ENCODE data around the gene OTUD3. TPM values are rescaled to one million over a fixed set of nuclear protein-coding genes. Genes with fewer than 3 reads are reported as not detected.
"Not testable (repeated sequence)": the region's sequence is repeated elsewhere in the genome, so short reads cannot be mapped to it uniquely, and the experiment has no call there.

OTUD3 gene
- polyA plus RNA-seq, 1 donor = 6.5 TPM

DNA sequence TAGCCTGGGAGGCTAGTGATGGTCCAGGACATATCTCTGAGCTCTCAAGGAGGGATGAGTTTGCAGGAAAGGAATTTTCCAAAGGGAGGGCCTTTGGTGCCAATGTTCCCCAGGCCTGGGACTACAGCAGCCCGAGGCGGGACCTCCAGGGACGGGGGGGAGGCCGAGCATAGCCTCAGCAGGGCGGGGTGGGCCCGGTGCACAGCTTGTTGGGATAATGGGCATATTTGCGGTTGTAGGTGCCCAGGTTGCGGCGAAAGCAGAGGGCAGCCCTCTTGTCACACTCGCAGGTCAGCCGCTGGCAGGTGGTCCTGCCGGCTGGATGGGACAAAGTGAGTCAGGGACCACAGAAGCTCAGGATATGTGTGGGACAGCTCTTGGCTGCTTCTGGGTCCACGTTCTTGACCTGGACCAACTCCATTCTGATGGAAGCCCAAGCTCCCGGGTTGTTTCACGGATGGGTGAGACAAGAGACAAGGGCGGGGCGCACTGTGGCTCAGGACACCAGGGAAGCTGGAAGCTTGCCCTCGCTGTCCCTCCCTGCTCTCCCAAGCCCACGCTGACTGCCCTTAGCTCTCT lies 38.0 kb downstream of the OTUD3 start:
- DNase-seq = no peak

DNA sequence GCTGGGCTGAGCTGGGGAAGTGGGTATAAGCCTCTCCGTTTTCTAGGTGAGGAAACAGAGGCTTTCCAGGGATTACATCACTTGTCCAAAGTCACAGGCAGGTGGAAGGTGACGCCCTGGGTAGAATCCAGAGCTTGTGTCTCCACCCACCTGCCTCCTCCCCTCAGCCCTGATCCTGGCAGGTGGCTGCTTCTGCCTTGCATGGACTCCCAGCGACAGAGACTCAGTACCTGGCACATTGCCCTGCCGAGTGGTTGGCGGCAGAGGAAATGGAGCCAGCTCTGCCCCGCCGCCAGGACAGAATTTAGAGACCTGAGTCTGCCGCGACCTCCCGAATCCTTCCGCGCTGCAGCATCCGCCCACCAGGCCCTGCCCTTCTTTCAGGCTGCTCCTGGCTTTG lies 39.1 kb downstream of the OTUD3 start:
- DNase-seq = no peak

DNA sequence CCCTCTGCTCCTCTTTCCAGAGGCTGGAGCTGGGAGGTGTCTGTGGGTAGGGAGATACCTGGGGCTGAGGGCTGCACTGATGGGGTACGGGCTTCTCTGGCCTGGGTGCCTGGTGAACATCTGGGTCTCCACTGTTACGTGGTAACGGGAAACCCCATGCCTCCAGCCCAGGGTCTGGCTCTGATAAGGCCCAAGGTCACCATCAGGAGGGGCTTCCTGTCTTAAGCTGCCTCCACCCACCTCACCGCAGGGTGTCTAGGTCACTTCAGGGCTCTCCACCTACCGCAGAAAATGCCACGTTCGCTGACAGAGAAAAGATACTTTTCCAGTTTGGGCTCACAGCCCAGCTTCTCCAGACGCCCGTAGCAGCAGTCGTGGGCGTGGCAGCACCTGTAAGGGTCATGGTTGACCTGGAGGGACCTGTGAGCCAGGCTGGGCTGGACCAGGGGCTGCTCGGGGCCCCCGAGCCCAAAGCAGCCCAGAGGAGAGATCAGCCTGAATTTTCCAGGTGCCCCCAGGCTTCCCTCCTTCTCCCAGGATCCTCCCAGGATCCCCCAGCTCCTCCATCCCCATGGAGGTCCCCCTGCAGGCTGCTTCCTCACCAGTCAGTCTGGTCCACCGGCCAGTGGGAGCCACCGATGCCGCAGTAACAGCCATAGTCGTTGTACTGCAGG lies 40.0 kb downstream of the OTUD3 start:
- DNase-seq = no peak

DNA sequence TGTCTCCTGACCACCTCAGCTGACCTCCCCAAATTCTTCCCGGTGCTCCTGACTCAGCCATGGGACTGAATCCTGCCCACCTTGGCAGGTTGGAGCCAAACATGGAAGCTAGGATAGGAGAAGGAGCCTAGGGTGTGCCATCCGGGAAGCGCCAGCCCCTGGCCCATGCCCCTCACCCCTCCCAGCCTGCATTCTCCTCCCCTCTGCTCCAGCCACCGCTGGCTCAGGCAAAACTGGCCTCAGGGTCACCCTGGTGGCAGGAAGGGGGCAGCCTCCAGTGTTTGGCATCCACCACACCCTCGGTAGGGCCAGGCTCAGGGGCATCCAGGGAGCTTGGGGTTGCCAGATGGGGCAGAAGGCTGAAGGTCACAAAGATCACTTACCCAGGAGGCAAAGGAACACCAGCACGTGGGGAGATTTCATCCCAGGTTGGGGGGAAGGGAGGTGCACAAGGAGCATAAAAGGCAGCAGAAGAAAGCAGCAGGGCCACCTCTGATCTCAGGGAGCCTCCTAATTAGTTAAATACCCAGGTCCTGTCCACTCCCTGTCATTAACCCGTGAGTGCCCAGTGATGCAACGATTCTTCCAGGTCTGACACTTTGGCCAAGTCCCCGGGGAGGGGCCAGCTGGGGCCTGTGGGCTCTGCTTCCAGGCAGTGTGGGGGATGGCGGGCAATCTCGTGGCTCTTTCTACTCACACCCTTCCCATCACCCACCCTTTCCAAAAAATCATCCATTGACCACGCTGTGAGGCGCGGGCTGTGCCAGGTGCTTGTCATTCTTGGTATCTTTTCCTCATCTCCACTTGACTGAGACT lies 41.1 kb downstream of the OTUD3 start, which contains the start of gene PLA2G2E:
Gene PLA2G2E (minus strand): TSS at position 481 of the 816 bp plus-strand sequence. CDS start 58 bp downstream, at position 423.
- DNase-seq = no peak

DNA sequence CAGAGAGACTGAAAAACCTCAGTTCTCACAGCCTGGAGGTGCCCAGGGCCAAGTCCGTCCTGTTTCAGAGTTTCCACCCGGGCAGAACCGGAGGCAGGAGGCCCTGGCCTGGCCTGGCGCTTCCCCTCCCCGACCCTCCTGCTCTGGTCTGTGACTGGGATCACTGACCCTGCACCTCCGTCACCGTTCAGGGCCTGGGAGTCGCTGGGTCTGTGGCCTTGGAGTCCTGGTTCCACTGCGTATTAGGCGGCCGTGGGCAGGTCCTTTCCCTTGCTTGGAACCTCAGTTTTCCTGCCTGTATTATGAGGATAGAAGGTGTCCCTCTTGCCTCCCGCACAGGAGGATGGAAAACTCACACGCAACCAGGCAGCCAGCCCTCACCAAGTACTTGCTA lies 41.8 kb downstream of the OTUD3 start:
- DNase-seq = no peak

DNA sequence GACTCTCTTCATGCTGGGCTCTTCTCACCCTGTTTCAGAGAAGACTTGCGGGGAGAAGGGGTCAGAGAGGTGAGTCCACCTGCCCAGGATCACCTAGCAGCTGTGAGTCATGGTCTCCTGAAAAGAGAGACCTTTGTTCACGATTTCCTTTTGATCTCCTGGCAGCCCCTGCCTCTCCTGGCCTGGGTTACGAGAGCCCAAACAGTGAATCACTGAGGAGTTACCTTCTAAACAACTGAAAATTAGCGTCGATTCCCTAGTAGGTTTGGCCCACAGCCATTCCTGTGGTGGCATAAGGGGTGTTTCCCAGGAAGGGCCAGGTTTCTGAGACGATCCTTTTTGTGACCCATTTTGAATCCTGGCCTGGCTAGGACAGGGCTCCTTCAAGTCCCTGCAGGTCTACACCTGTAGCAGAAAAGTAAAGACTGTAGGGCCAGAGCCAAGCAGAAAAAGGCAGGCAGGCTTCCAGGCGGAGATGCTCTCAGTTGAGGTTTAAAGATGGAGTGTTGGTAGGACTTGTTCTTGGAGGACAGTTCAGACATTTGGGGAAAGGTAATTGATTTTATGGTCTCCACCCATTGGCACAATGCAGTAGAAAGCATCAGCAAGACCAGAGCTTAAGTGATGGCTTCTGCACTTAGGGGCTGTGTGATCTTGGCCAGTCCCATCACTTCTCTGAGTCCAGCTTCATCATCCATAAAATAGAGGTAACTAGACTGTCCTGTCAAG lies 43.3 kb downstream of the OTUD3 start:
- no peak for DNase-seq

DNA sequence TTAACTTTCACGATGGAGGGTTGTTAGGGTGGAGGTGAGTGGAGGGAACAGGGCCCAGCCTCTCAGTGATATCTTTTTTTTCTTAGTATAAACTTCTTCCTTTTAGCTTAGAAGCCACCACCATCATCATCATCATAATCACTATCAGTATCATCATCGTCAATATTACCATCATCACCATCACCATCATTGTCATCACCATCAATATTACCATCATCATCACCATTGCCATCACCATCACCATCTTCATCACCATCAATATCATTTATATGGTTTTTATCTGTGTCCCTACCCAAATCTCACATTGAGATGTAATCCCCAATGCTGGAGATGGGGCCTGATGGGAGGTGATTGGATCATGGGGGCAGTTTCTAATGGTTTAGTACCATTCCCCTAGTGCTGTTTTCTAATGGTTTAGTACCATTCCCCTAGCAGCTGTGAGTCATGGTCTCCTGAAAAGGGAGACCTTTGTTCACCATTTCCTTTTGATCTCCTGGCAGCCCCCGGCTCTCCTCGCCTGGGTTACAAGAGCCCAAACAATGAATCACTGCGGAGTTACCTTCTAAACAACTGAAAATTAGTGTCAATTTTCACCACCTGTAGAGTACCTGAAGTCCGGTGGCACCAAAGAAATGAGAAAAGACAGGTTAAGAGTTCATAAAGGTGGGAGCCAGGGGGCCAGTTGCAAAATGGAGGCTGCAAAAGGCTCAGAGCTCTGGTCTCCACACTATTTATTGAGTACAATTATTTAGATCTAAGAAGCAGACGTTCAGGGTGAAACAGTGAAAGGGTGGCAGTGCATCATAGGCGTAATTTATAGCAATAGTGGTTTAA lies 44.3 kb downstream of the OTUD3 start:
- DNase-seq = no peak

DNA sequence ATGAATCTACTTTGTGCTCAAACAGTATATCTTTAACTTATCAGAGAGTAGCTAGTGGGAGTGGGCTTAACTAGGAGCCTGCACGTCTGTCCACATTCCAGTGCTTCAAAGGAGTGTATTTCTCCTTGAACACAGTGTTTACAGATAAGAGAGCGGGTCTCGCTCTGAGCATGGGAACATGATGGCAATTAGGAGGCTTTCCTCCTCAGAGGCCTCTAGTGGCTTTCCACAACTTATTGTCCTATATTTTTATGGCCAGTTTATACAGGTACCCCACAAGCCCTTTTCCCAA lies 44.9 kb downstream of the OTUD3 start:
- not testable (repeated sequence) for DNase-seq

DNA sequence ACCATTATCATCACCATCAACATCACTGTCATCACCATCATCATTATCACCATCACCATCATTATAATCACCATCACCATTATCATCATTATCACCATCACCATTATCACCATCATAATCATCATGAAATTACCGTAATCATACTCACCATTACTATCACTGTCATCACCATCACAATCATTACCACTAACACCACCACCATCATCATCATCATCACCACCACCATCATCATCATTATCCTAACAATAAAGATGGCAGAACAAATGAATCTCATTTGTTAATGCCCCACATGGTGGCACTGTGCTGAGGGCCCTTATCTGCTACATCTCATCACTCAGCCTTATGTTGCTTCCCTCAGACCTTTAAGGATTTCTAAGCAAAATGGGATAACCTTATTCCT lies 50.7 kb downstream of the OTUD3 start:
- no peak for DNase-seq

DNA sequence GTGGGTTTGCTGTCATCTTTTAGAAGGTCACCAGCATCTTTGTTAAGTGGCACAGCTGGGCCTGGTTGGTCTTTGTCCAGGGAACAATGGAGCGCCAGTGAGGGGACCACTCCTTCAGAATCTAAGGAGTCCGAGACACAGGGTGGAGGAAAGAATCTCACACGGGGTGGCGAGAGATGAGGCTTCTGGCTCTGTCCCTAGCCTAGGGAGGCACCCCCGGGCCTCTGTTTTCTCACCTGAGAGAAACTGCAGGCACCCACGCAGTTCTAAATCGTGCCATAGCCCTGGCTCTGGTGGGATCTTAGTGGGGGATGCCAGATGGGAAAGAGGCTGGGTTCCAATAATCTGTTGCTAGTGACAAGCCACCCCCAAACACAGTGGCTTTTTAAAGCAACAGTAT lies 52.1 kb downstream of the OTUD3 start:
- no peak for DNase-seq

DNA sequence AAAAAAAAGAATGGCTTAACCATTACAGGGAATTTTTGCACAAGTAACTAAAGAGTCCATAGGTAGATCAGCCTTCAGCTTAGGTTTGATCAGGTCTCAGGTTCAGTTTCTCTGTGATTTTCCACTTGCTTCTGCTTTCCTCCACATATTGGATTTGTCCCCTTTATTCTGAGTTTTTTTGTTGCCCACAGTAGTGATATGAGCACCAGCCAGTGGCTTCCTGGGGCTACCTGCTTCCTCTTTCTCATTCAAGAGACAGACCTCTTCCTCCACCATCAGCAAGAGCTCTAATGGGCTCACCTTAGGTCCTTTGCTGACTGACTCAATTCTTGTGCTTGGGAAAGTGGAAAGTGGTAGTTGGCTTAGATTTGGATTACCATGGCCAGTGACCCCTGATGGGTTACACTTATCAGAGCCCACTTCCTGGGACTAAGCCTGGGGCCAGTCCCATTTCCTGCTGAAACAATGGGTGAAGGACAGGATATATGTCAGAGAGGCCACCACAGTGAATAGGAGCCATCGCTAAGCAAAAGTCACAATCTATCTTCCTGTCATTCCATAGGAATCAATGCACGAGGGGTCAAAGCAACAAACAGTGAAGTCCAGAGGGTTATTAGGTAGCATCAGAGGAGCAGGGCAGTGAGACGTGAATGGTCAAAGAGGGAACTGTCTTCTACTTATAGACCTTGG lies 54.0 kb downstream of the OTUD3 start:
- no peak for DNase-seq

DNA sequence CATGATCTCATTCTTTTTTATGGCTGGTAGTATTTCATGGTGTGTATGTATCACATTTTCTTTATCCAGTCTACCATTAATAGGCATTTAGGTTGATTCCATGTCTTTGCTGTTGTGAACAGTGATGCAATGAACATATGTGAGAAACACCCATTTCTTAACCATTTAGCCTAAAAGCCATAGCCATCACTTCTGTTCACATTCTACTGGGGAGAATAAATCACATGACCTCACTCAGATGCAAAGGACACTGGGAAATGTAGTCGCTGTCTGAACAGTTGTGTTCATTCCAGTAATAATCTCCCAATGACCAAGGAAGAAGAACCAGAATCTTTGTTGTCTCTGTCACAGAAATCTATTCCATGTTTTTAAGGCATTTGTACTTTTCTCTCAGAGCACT lies 56.3 kb downstream of the OTUD3 start:
- no peak for DNase-seq

DNA sequence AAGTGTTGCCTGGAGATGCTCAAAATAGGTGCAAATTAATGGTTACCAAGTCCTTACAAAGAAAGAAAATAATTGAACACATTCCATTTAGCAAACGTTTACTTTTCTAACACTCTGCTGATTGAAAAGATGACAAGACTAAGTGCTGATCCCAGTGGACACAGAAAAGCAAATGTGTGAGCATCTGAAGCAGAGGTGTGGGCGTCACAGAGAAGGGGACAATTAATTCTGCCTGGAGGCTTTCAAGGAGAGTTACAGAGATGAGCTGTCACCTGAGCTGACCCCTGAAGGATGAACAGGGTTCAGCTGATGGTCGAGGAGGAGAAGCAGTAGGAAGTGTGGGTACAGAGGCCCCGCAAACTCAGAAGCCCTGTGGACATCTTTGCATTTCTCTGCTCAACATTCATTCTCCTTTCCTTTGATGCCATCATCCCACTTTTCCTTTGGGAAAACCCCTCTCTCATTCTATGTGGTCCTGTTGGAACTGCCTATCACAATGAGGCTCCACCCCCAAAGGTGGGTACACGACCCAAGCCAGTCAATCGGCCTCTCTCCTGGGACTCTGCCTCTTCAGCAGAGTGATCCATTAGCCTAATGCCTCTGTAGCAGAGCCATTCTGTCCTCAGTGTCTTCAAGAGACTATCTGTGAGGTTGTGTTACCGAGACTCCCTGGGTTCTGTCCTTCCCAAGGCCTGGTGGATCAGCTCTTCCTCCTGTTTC lies 58.5 kb downstream of the OTUD3 start:
- no peak for DNase-seq

DNA sequence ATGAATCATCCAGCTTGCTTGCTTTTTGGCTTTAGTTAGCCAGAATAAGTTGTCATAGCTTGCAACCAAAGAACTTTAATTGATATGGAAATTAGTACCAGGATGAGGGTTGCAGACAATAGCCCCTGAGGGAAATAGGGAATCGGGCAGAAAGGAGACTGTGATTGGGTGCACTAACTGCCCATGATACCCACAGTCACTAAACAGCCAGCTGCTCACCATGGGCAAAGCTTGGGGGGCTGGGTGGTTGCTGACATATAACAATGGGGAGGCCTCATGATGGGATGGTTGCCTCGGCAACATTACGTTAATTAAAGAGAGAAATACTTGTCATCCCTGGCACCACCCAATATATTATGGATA lies 59.0 kb downstream of the OTUD3 start:
- no peak for DNase-seq

DNA sequence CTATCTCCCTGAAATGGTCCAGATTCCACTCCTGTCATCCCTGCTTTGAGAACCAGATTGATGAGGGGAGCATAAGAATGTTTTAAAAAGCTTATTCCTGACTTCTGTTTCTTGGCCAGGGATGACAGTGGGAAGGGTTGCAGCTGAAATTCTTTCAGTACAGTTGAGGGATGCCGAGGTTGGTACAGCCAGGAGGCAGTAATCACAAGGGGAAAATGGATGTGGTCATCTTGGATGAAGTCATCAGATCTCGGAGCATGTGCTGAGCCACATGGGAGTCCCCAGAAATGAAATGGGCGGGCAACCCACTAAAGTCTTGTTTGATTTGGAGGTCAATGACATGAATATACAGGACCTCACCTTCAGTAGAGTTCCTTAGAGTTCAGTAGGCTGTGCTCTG lies 59.9 kb downstream of the OTUD3 start:
- no peak for DNase-seq

DNA sequence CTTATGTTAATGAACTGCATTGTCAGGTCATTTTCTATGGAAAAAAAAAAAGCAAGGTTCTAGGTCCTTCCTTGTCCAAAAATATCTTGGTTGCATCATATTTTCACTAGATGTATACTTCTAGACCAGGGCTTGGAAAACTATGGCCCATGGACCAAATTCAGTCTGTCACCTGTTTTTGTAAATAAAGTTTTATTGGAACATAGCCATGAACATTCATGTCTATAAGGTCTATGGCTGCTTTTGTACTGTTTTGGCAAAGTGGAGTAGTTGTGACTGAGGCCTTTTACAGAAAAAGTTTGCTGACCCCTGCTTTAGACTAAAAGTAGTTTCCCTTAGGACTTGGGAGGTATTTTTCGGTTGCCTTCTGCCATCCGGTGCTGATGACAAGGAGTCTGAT lies 60.5 kb downstream of the OTUD3 start:
- no peak for DNase-seq

DNA sequence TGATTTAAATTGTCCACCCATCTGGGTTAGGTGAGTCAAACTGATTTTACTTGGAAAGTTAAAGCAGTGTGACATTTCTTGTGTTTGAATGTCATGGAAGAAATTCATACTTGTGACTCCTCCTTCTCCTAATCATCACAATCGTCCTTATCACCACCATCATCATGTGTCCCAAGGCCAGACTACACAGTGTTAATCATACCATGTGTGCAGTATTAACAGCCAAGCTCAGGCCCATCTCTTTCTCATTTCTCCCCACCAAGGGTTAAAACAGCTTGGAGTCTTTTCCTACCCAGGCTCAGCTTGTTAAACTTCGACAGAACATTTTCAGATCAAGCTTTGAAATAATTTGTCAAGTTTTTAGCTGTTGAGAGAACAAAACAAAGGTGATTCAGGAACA lies 63.7 kb downstream of the OTUD3 start:
- DNase-seq = no peak

DNA sequence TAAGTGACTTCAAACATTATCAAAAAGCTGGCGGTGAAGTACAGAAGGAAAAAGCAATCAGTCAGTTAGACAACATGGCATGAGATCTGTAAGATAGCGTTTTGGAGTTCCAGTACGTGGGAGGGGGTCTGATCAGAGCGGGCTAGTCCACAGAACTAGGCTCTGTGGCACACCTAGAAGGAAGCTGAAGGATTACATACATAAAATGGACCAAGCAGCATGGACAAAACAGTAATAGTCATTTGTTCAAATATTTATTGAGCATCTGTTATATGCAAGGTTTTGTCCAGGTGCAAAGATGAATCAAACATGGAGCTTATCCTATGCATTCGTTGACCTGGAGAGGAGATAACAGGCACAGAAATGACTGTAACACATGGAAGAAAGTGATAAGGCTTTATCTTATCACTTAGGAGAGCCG lies 64.1 kb downstream of the OTUD3 start:
- no peak for DNase-seq

DNA sequence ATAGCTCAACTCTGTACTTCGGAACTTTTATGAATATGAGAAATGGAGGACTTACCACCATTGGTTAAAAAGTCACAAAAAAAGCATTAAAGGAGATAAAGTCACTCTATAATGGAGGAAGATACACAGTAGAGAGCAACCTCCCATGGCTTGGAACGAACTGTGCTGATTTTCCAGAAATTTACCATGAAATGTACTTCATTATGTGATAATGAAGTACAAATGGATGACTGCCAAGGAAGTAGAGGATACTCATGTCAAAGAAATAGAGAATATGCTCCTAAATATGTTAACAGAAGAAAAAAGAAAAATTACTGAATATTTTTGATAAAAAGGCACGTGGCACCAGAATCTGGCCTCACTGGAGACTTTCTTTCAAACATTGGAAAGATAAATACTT lies 64.8 kb downstream of the OTUD3 start:
- DNase-seq = no peak

DNA sequence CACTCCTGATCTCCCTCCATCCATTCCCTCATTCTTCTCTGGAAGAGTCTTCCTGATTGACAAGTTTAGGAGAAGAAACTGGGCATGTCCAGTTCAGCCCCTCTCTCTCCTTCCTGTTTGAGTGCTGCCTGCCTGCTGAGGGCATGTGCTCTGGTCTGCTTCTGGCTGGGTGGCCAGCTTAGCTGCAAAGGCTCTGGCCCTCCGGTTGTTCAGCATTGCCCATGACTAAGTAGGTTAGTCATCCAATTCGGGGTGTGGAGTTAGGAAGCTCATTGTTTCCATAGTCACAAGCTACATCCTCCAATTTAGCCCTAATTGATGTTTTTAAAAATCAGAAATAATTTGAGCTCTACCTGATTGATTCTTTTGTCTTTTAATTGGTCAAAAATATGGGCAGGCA lies 66.8 kb downstream of the OTUD3 start:
- DNase-seq = no peak

DNA sequence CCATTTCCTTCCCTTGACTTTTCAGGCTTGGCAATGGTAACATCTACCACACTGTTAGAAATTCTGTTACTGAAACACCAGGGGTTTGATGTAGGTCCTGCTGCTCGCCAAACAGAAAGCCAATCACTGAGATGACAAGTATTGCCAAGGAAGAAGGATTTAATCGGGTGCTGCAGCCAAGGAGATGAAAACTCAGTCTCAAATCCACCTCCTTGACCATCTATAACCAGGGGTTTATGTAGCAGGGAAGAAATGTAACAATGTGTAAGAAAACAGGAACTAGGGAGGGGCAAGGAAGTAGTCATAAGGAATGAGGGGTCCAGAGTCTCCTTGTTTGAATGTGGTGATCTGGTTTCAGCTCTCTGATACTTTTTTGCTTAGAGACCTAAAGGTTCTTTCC lies 71.9 kb downstream of the OTUD3 start:
- DNase-seq = no peak

Data from hindlimb muscle (tissue), 1 donor.